NCI-H2196 (cell line): ENCODE results near the gene ATN1.

Source experiments
- DNase-seq: peaks from one replicate; lab custom pipeline; 2025; ENCODE audit not compliant: unreplicated experiment; lab: John Stamatoyannopoulos, UW

ATN1 gene

GRCh38 chr12:6956021-6956727 is 28.4 kb downstream of the ATN1 start:
- no peak for DNase-seq

GRCh38 chr12:6957151-6957701 is 29.5 kb downstream of the ATN1 start:
- DNase-seq: no peak

DNA sequence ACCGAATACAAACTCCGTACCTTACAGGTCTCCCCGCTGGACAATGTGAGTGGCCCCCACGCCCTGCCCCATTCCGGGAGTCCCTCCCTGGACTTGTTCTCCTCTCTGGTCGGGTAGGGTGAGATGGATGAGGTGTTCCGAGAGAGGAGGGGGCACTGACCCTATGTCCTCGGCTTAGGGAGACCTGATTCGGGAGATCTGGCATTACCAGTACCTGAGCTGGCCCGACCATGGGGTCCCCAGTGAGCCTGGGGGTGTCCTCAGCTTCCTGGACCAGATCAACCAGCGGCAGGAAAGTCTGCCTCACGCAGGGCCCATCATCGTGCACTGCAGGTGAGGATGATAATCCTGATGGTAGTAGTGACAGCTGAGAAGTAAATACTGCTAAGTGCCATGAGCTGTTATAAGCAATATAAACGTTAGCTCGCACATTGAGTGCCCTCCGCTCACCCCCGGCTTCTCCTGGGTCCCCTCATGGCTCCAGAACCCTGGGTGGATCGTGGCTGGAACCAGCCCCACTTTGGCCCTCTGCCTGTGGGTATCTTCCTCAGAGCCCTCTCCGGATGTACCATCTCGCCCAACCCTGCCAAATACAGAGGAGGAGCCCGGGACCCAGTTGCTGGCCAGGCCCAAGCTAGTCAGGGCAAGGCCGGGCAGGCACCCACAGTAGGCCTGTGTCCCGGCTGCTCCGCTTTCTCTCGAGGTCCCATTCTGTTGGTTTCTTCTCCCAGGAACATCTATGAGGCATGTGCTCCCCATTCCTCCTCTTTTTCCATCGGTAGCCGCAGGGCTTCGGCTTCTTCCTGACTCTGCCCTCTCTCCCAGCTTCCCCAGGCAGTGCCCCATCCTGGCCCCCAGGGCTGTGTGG is 30.2 kb downstream of the ATN1 start:
- no peak for DNase-seq

GRCh38 chr12:6958609-6959057 is 30.9 kb downstream of the ATN1 start:
- DNase-seq: no peak

DNA sequence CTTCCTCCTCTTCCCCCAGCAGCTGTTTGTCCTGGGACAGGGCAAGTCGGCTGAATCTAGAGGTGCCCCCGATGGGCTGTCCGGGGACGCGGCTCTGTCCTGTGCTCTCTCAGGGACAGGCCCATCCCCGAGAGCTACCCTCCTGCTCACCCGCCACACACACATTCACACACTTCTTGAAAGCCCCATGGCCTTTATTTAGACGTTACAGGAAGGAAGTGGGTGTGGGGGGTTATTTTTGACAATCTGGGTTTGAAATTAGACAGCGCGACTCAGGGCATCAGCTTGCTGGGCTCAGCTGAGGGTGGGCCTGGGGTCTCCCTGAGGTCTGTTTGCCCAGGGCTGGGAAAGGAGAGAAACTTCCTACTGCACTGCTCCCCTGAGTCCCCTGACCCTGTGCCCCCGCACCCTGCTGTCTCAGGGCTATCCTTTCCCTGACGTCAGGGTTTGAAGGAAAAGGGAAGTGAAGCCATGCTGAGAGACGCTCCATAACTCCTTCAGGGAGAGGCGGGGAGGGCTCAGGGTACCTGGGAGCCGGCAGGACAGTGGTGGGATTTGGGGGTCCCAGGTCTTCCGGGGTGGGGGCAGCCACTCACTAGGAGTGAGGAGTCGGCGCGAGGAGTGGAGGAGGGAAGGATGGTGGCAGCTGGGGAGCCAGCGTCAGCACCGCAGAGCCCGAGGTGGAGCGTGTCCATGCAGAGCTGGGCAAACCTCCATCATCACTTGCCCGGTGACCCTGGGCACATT is 31.5 kb downstream of the ATN1 start:
- no peak for DNase-seq

GRCh38 chr12:6959805-6960592 is 32.2 kb downstream of the ATN1 start:
- no peak for DNase-seq

- peak; percentile 2 for DNase-seq
Measured at GRCh38 chr12:6960593-6961277, 33.0 kb downstream of the ATN1 start.

- peak; percentile 38 for DNase-seq
Measured at GRCh38 chr12:6961278-6961694, 33.5 kb downstream of the ATN1 start.

DNA sequence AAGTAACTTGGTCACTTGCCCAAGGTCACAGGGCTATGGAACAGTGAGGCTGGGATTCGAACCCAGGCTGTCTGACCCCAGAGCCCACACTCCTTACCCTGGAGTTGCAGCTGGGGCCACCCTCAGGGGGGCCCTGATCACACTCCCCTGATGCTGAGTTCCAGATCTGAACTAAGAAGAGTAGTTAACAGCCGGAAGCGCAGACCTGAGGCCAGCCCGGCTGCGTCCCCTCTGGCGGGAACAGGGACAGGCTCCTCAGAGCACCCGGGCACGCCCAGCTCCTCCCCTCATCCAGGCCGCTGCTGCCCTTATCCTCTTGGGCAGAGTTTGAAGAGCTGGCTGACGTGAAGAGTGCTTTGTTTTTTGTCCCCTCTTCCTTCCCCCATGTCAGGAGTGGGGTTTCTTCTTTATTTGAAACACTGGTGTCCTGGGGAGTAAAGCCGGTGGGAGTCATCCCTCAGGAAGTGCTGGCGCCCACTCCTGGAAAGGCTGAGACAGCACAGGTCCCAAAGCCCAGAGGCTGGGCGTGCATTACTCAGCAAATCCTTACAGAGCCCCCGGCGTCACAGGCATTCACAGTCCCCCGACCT is 34.0 kb downstream of the ATN1 start:
- peak; percentile 68 for DNase-seq

DNA sequence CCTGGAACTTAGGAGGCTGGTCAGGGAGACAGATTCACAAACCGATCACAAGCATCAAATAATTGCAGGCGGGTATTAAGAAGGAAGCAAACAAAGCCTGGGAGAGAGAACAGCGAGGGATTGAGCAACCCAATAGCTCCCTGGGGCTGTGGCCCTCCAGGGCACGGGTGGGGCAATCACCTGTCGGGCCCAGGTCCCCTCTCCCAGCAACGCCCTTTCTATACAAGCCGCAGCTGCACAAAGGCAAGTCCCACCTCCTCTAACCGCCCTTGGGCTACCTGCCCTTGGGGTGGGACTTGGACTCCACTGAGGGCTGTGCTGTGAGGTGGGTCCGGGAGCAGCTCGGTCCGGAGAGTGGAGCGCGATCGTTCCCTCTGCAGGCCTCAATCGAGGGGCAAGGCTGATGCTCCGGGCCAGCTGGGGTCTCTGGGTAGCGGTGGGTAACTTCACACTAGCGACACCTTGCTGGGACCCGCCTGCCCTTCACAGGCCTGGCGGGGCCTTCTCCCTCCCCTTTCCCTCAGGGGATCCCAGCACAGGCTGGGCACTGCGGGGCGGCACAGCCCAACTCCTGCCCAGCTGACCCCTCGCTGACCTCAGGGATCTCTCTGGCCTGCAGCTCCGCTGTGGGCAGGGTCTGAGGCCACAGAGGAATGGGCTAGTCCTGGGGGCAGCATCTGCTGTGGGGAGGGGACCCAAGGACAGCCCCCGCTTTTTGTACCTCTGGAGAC is 34.7 kb downstream of the ATN1 start:
- peak; percentile 61 for DNase-seq

GRCh38 chr12:6963016-6963731 is 35.4 kb downstream of the ATN1 start:
- DNase-seq: peak; percentile 62

DNA sequence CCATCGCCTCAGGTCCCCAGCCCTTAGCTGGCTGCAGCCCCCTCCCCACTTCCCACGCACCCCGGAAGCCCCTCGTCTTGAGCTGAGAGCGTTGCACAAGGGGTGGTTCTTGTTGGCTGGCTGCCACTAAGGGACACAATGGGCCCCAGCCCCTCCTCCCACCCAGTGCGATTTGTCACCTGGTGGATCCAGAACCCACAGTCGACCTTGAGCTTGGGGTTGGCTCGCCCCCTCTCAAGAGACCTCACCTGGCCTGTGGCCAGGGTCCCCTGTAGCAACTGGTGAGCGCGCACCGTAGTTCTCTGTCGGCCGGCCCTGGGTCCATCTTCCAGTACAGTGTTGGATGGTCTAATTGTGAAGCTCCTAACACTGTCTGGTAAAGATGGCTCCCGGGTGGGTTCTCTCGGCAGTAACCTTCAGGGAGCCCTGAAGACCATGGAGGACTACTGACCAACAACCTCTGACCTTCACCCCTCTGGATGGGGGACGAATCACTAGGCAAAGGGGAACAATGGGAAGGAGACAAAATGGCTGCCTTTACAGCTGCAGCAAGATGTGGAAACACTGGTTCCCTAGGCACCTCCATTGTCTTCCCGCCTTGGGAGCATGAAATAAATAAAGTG is 36.1 kb downstream of the ATN1 start:
- peak; percentile 15 for DNase-seq

GRCh38 chr12:6964605-6965025 is 36.9 kb downstream of the ATN1 start:
- DNase-seq: no peak

- DNase-seq: peak; percentile 69
Measured at GRCh38 chr12:6965026-6965661, 37.4 kb downstream of the ATN1 start.

DNA sequence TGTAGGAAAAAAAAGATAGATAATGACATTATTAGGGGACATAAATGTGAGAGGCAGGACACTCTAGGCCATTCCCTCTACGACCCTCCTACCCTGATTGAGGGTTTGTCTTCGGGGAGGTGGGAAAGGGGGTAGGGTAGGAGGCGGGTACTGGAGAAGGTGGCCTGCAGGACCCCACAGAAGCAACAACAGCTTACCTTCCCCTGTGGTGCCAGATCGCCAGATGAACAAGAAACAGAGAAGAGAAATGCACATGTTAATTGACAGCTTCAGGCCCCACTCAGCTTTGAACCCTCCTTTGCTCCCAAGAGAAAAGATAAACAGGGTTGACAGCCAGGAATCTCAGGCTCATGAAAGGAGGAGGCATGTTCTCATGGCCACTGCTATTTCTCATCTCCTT is 38.0 kb downstream of the ATN1 start:
- DNase-seq: no peak

GRCh38 chr12:6966351-6966750 is 38.6 kb downstream of the ATN1 start:
- DNase-seq: no peak

- DNase-seq: no peak
Measured at GRCh38 chr12:6967651-6968100, 39.9 kb downstream of the ATN1 start.
